ENCODE data around the gene CCDC8. TPM values are rescaled to one million over a fixed set of nuclear protein-coding genes. Genes with fewer than 3 reads are reported as not detected.
"Not testable (repeated sequence)": the region's sequence is repeated elsewhere in the genome, so short reads cannot be mapped to it uniquely, and the experiment has no call there.

CCDC8 gene
- 4.8 and 9.1 TPM in 2 replicates for polyA plus RNA-seq (2014; cell fraction: cytosol; rRNA removed)
- polyA plus RNA-seq (2014; cell fraction: nucleus; rRNA removed) = 4.8 and 5.4 TPM in 2 replicates

- peak; percentile 91 for DNase-seq (ENCODE audit: low spot score)
Observed at GRCh38 chr19:46413262-46414031, at the start of gene CCDC8. CCDC8 (minus strand) TSS chr19:46413564; CDS start chr19:46412810, 754 bp downstream.

- DNase-seq (ENCODE audit: low spot score) = no peak
Observed at GRCh38 chr19:46461537-46461936, 48.2 kb upstream of the CCDC8 start.

- DNase-seq (ENCODE audit: low spot score) = no peak
Observed at GRCh38 chr19:46460981-46461380, 47.6 kb upstream of the CCDC8 start.

- no peak for DNase-seq (ENCODE audit: low spot score)
Observed at GRCh38 chr19:46460055-46460454, 46.7 kb upstream of the CCDC8 start.

GRCh38 chr19:46456930-46457329, 43.6 kb upstream of the CCDC8 start:
- no peak for DNase-seq (ENCODE audit: low spot score)

GRCh38 chr19:46454244-46454643, 40.9 kb upstream of the CCDC8 start:
- DNase-seq (ENCODE audit: low spot score) = no peak

- DNase-seq (ENCODE audit: low spot score) = no peak
Observed at GRCh38 chr19:46453661-46454060, 40.3 kb upstream of the CCDC8 start.

GRCh38 chr19:46452186-46452585, 38.8 kb upstream of the CCDC8 start:
- no peak for DNase-seq (ENCODE audit: low spot score)

- DNase-seq (ENCODE audit: low spot score) = no peak
Observed at GRCh38 chr19:46451352-46451751, 38.0 kb upstream of the CCDC8 start.

GRCh38 chr19:46450737-46451136, 37.4 kb upstream of the CCDC8 start:
- no peak for DNase-seq (ENCODE audit: low spot score)

GRCh38 chr19:46449228-46449627, 35.9 kb upstream of the CCDC8 start:
- DNase-seq (ENCODE audit: low spot score) = no peak

GRCh38 chr19:46448601-46449000, 35.2 kb upstream of the CCDC8 start:
- DNase-seq (ENCODE audit: low spot score) = no peak

- DNase-seq (ENCODE audit: low spot score) = no peak
Observed at GRCh38 chr19:46447824-46448223, 34.5 kb upstream of the CCDC8 start.

- no peak for DNase-seq (ENCODE audit: low spot score)
Observed at GRCh38 chr19:46447006-46447405, 33.6 kb upstream of the CCDC8 start.

- DNase-seq (ENCODE audit: low spot score) = no peak
Observed at GRCh38 chr19:46446021-46446420, 32.7 kb upstream of the CCDC8 start.

GRCh38 chr19:46442808-46443450, 29.6 kb upstream of the CCDC8 start:
- DNase-seq (ENCODE audit: low spot score) = no peak

- no peak for DNase-seq (ENCODE audit: low spot score)
Observed at GRCh38 chr19:46441866-46442265, 28.5 kb upstream of the CCDC8 start.

- DNase-seq (ENCODE audit: low spot score) = not testable (repeated sequence)
Observed at GRCh38 chr19:46435689-46436088, 22.3 kb upstream of the CCDC8 start.

- DNase-seq (ENCODE audit: low spot score) = no peak
Observed at GRCh38 chr19:46435009-46435408, 21.6 kb upstream of the CCDC8 start.

- DNase-seq (ENCODE audit: low spot score) = not testable (repeated sequence)
Observed at GRCh38 chr19:46433470-46433869, 20.1 kb upstream of the CCDC8 start.

- DNase-seq (ENCODE audit: low spot score) = no peak
Observed at GRCh38 chr19:46431824-46432223, 18.5 kb upstream of the CCDC8 start.

GRCh38 chr19:46429999-46430398, 16.6 kb upstream of the CCDC8 start:
- no peak for DNase-seq (ENCODE audit: low spot score)
